H9 (cell line): Measurements from ENCODE around the gene ANKS1B. TPM values are rescaled to one million over a fixed set of nuclear protein-coding genes. Genes with fewer than 3 reads are reported as not detected.
A peak's percentile ranks its signal among the peaks of the same experiment; 100 is the strongest.

Source experiments
- DNase-seq: peaks from one replicate; pipeline ENCODE4 v3.0.0-alpha.2; 2017
- H2AFZ ChIP-seq: one replicate; pipeline ENCODE4 v1.6.1; 2013; ENCODE audit warnings: mild to moderate bottlenecking, low read length, control low read depth, moderate library complexity
- H2AK5ac ChIP-seq: 2 replicates; pipeline ENCODE4 v1.6.1; 2013; ENCODE audit warnings: low read length, control low read depth, mixed read lengths; ENCODE audit not compliant: insufficient read length
- H2BK120ac ChIP-seq: one replicate; pipeline ENCODE4 v1.6.1; 2013; ENCODE audit warnings: low read depth, mild to moderate bottlenecking, low read length, control low read depth, inconsistent platforms; ENCODE audit not compliant: poor library complexity, severe bottlenecking
- H2BK12ac ChIP-seq: 2 replicates; pipeline ENCODE4 v1.6.1; 2013; ENCODE audit warnings: low read length, control low read depth, mixed read lengths, low read depth; ENCODE audit not compliant: insufficient read length
- H2BK15ac ChIP-seq: 2 replicates; pipeline ENCODE4 v1.6.1; 2013; ENCODE audit warnings: low read depth, low read length, control low read depth
- H2BK20ac ChIP-seq: one replicate; pipeline ENCODE4 v1.6.1; 2013; ENCODE audit warnings: low read depth, mild to moderate bottlenecking, low read length, control low read depth, inconsistent platforms; ENCODE audit not compliant: poor library complexity, severe bottlenecking
- H2BK5ac ChIP-seq: 2 replicates; pipeline ENCODE4 v1.6.1; 2013; ENCODE audit warnings: low read length, control low read depth, mixed read lengths; ENCODE audit not compliant: insufficient read length
- H3K14ac ChIP-seq: 2 replicates; pipeline ENCODE4 v1.6.1; 2013; ENCODE audit warnings: low read length, control low read depth; ENCODE audit not compliant: insufficient read depth
- H3K18ac ChIP-seq: 2 replicates; pipeline ENCODE4 v1.6.1; 2013; ENCODE audit warnings: low read depth, mild to moderate bottlenecking, mixed read lengths, low read length, control low read depth; ENCODE audit not compliant: insufficient read length
- H3K23ac ChIP-seq: 2 replicates; pipeline ENCODE4 v1.6.1; 2013; ENCODE audit warnings: low read length, control low read depth, mixed read lengths, low read depth; ENCODE audit not compliant: insufficient read length
- H3K23me2 ChIP-seq: 2 replicates; pipeline ENCODE4 v1.6.1; 2013; ENCODE audit warnings: low read depth, mild to moderate bottlenecking, mixed read lengths, low read length, control low read depth; ENCODE audit not compliant: insufficient read length, poor library complexity, severe bottlenecking
- H3K27ac ChIP-seq: 2 replicates; pipeline ENCODE4 v1.5.1; 2013; ENCODE audit warnings: low read length, control low read depth, mixed read lengths, low read depth; ENCODE audit not compliant: insufficient read length
- H3K27me3 ChIP-seq: 2 replicates; pipeline ENCODE4 v1.6.1; 2013; ENCODE audit warnings: low read length, control low read depth, inconsistent platforms; ENCODE audit not compliant: insufficient read depth
- H3K4ac ChIP-seq: 2 replicates; pipeline ENCODE4 v1.6.1; 2013; ENCODE audit warnings: low read depth, mild to moderate bottlenecking, control low read depth, inconsistent platforms, low read length, moderate library complexity
- H3K4me1 ChIP-seq: 2 replicates; pipeline ENCODE4 v1.6.1; 2013; ENCODE audit warnings: low read length, control low read depth, inconsistent platforms; ENCODE audit not compliant: insufficient read depth
- H3K4me2 ChIP-seq: 2 replicates; pipeline ENCODE4 v1.6.1; 2013; ENCODE audit warnings: low read length, control low read depth, mixed read lengths; ENCODE audit not compliant: insufficient read length, insufficient read depth
- H3K56ac ChIP-seq: 2 replicates; pipeline ENCODE4 v1.6.1; 2013; ENCODE audit warnings: low read depth, mild to moderate bottlenecking, mixed read lengths, low read length, control low read depth; ENCODE audit not compliant: insufficient read length
- H3K79me1 ChIP-seq: 2 replicates; pipeline ENCODE4 v1.6.1; 2013; ENCODE audit warnings: low read depth, mild to moderate bottlenecking, moderate library complexity, low read length, control low read depth, inconsistent platforms; ENCODE audit not compliant: insufficient read depth, poor library complexity, severe bottlenecking
- H3K79me2 ChIP-seq: 2 replicates; pipeline ENCODE4 v1.6.1; 2013; ENCODE audit warnings: low read length, control low read depth, inconsistent platforms; ENCODE audit not compliant: insufficient read depth
- H3K9ac ChIP-seq: 2 replicates; pipeline ENCODE4 v1.6.1; 2013; ENCODE audit warnings: low read length, control low read depth, mixed read lengths; ENCODE audit not compliant: insufficient read length; ENCODE audit errors: extremely low read depth
- H3K9me3 ChIP-seq: one replicate; pipeline ENCODE4 v1.6.1; 2013; ENCODE audit warnings: low read depth, low read length, inconsistent platforms; ENCODE audit not compliant: control insufficient read depth
- H3T11ph ChIP-seq: one replicate; pipeline ENCODE4 v1.6.1; 2013; ENCODE audit warnings: mild to moderate bottlenecking, low read length, control low read depth, inconsistent platforms
- H4K20me1 ChIP-seq: one replicate; pipeline ENCODE4 v1.6.1; 2013; ENCODE audit not compliant: control insufficient read depth, insufficient read length, insufficient read depth
- H4K5ac ChIP-seq: 2 replicates; pipeline ENCODE4 v1.6.1; 2013; ENCODE audit warnings: low read depth, mild to moderate bottlenecking, mixed read lengths, low read length, control low read depth; ENCODE audit not compliant: insufficient read length
- H4K8ac ChIP-seq: replicated peaks from 2 replicates; pipeline ENCODE4 v1.6.1; 2013; ENCODE audit warnings: low read length, control low read depth, mixed read lengths, low read depth; ENCODE audit not compliant: insufficient read length
- H4K91ac ChIP-seq: 2 replicates; pipeline ENCODE4 v1.6.1; 2013; ENCODE audit warnings: low read depth, mild to moderate bottlenecking, moderate library complexity, mixed read lengths, low read length, control low read depth; ENCODE audit not compliant: insufficient read length
- H3K27ac Mint-ChIP-seq, 3 experiments: 2 replicates in 2 of 3; 3 replicates in 1 of 3; pipeline ENCODE4 v1.8.0; 2020 to 2021; ENCODE audit warnings: mixed read lengths in 3 of 3, mild to moderate bottlenecking in 1 of 3, moderate library complexity in 1 of 3
- H3K27me3 Mint-ChIP-seq: 2 replicates; pipeline ENCODE4 v1.8.0; 2021; ENCODE audit warnings: low read depth, mild to moderate bottlenecking, moderate library complexity, mixed read lengths
- H3K36me3 Mint-ChIP-seq, 3 experiments: 2 replicates in 2 of 3; 3 replicates in 1 of 3; pipeline ENCODE4 v1.8.0; 2020 to 2021; ENCODE audit warnings: low read depth in 3 of 3, mixed read lengths in 3 of 3; ENCODE audit not compliant: insufficient read depth in 1 of 3
- H3K4me1 Mint-ChIP-seq, 2 experiments: 2 replicates each; pipeline ENCODE4 v1.8.0; 2020; ENCODE audit warnings: mixed read lengths in 2 of 2
- H3K4me3 Mint-ChIP-seq, 2 experiments: 2 replicates in 1 of 2; 3 replicates in 1 of 2; pipeline ENCODE4 v1.8.0; 2020 to 2021; ENCODE audit warnings: mild to moderate bottlenecking in 2 of 2, mixed read lengths in 2 of 2, moderate library complexity in 1 of 2
- H3K9me3 Mint-ChIP-seq, 2 experiments: 2 replicates in 1 of 2; 3 replicates in 1 of 2; pipeline ENCODE4 v1.8.0; 2020; ENCODE audit warnings: mild to moderate bottlenecking in 2 of 2, mixed read lengths in 2 of 2, moderate library complexity in 1 of 2
- WGBS: extraction: QIAGEN DNeasy Blood & Tissue Kit; methylation state at CpG from one replicate; pipeline ENCODE4 v1.1.7; 2013; ENCODE audit warnings: missing lambda C conversion rate, low lambda C conversion rate, mixed read lengths; ENCODE audit not compliant: insufficient read length; ENCODE audit errors: extremely low coverage; 5-methylcytosine and 5-hydroxymethylcytosine counted together
- total RNA-seq: library from RNA; stranded (reverse); gene quantifications from 2 replicates; pipeline ENCODE4 v1.2.1, GENCODE V29; 2021
- TF ChIP-seq, protein P1 (sequence below): fragments of 200-600 bp; sonication (generic); conservative IDR thresholded peaks from 3 replicates; pipeline ENCODE4 v1.8.0; 2021; ENCODE audit warnings: antibody characterized with exemption, mild to moderate bottlenecking

Gene ANKS1B
- total RNA-seq, 1 experiment from 2014 or later: 4.1 TPM

DNA sequence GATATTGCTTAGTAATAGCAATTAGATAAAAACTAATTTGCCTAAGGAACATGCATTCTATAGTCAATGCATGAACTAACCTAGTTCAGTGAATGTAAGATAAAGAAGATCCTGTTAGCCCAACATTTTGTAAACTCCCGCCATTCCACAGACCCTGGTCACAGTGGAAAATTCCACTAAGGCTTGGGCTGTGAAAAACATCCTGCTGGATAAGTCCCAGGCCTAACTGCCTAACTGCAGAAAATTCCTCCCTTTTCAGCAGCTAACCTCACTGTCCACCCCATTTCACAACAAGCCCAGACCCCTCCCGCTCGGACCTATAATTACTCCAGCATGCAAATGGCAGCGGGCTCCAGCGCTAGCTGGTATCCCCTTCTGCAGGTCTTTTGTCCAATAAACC is 435.1 kb downstream of the ANKS1B start:
- H3K23me2 ChIP-seq: no peaks in the 10 kb centered on the region
- H3K79me1 ChIP-seq: no peaks in the 10 kb centered on the region
- Mint-ChIP-seq H3K36me3 (no peaks in the 10 kb centered on the region), H3K27me3 (no peaks in the 10 kb centered on the region), H3K27ac (peak overlapping the region in 1 of 3 experiments; percentile 13; a peak in 2 of 7 replicates), H3K4me3 (no peak overlapping the region), H3K4me1 (peaks cover 7 to 11% of the 10 kb centered on the region in 2 experiments), H3K9me3 (no peaks in the 10 kb centered on the region)
- H3K4ac ChIP-seq: no peak overlapping the region
- H3K27ac ChIP-seq: no peak overlapping the region
- H3K23ac ChIP-seq: no peak overlapping the region
- H3K9ac ChIP-seq: no peak overlapping the region
- H4K5ac ChIP-seq: no peak overlapping the region
- H3K18ac ChIP-seq: no peak overlapping the region
- no peak overlapping the region for H2BK120ac ChIP-seq
- H3K27me3 ChIP-seq: no peaks in the 10 kb centered on the region
- no peak overlapping the region for H4K8ac ChIP-seq
- no CpG with 5 or more reads among the region's 5 CpGs for WGBS
- no peak overlapping the region for H4K91ac ChIP-seq
- no peaks in the 10 kb centered on the region for H3K9me3 ChIP-seq
- H3K4me2 ChIP-seq: no peak overlapping the region
- H2AK5ac ChIP-seq: no peak overlapping the region
- no peaks in the 10 kb centered on the region for H3K4me1 ChIP-seq
- no peak overlapping the region for H2BK5ac ChIP-seq
- H2AFZ ChIP-seq: no peak overlapping the region
- H3K79me2 ChIP-seq: no peaks in the 10 kb centered on the region
- no peak overlapping the region for H2BK20ac ChIP-seq
- no peak overlapping the region for H3T11ph ChIP-seq
- no peak for DNase-seq
- no peak overlapping the region for H2BK15ac ChIP-seq
- H3K14ac ChIP-seq: no peak overlapping the region
- TF ChIP-seq, protein P1, sequence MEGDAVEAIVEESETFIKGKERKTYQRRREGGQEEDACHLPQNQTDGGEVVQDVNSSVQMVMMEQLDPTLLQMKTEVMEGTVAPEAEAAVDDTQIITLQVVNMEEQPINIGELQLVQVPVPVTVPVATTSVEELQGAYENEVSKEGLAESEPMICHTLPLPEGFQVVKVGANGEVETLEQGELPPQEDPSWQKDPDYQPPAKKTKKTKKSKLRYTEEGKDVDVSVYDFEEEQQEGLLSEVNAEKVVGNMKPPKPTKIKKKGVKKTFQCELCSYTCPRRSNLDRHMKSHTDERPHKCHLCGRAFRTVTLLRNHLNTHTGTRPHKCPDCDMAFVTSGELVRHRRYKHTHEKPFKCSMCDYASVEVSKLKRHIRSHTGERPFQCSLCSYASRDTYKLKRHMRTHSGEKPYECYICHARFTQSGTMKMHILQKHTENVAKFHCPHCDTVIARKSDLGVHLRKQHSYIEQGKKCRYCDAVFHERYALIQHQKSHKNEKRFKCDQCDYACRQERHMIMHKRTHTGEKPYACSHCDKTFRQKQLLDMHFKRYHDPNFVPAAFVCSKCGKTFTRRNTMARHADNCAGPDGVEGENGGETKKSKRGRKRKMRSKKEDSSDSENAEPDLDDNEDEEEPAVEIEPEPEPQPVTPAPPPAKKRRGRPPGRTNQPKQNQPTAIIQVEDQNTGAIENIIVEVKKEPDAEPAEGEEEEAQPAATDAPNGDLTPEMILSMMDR: no peak
- H2BK12ac ChIP-seq: no peak overlapping the region
- H4K20me1 ChIP-seq: no peaks in the 10 kb centered on the region
- H3K56ac ChIP-seq: no peak overlapping the region
